Esophagus (tissue), 2 donors: Measurements from ENCODE around the gene SAP130. TPM values are rescaled to one million over a fixed set of nuclear protein-coding genes. Genes with fewer than 3 reads are reported as not detected.
A peak's percentile ranks its signal among the peaks of the same experiment; 100 is the strongest.

ENCODE experiments used
- H3K27ac ChIP-seq, 2 donors: one replicate each; pipeline ENCODE4 v1.5.1; 2013; ENCODE audit warnings: low read depth in 2 of 2, mild to moderate bottlenecking in 2 of 2, inconsistent platforms in 1 of 2, low read length in 1 of 2, moderate library complexity in 1 of 2
- H3K27me3 ChIP-seq, 2 donors: one replicate each; pipeline ENCODE4 v1.6.1; 2013; ENCODE audit warnings: low read length in 2 of 2, control low read depth in 1 of 2, mild to moderate bottlenecking in 1 of 2; ENCODE audit not compliant: insufficient read depth in 2 of 2, control insufficient read depth in 1 of 2
- H3K36me3 ChIP-seq, 2 donors: one replicate each; pipeline ENCODE4 v1.6.1; 2013; ENCODE audit warnings: low read length in 1 of 2; ENCODE audit not compliant: control insufficient read depth in 2 of 2, insufficient read depth in 2 of 2
- H3K4me1 ChIP-seq, 2 donors: one replicate each; pipeline ENCODE4 v1.6.1; 2013; ENCODE audit warnings: low read length in 1 of 2; ENCODE audit not compliant: control insufficient read depth in 2 of 2, insufficient read depth in 2 of 2
- H3K4me3 ChIP-seq, 2 donors: one replicate each; pipeline ENCODE4 v1.5.1; 2013; ENCODE audit warnings: low read length in 2 of 2, mild to moderate bottlenecking in 2 of 2, low read depth in 1 of 2, moderate library complexity in 1 of 2
- H3K9me3 ChIP-seq, 2 donors: one replicate each; pipeline ENCODE4 v1.6.1; 2013; ENCODE audit warnings: mild to moderate bottlenecking in 2 of 2, low read depth in 1 of 2, low read length in 1 of 2, moderate library complexity in 1 of 2; ENCODE audit not compliant: control insufficient read depth in 2 of 2, insufficient read depth in 1 of 2
- WGBS, 2 donors: extraction: QIAGEN DNeasy Blood & Tissue Kit; methylation state at CpG; one replicate each; pipeline ENCODE4 v1.1.7; 2013; 5-methylcytosine and 5-hydroxymethylcytosine counted together
- polyA plus RNA-seq, 2 donors: library from polyadenylated mRNA; stranded (reverse); fragments of 200-250 nt; gene quantifications; one replicate each; pipeline ENCODE4 v1.2.3, GENCODE V29; 2013
- donor health status: healthy with polysubstance abuse.
- donor health status: Bipolar disorder and iron deficiency.

The SAP130 gene
- polyA plus RNA-seq: 1 to 10 TPM; 6.3 to 7.3 TPM

DNA sequence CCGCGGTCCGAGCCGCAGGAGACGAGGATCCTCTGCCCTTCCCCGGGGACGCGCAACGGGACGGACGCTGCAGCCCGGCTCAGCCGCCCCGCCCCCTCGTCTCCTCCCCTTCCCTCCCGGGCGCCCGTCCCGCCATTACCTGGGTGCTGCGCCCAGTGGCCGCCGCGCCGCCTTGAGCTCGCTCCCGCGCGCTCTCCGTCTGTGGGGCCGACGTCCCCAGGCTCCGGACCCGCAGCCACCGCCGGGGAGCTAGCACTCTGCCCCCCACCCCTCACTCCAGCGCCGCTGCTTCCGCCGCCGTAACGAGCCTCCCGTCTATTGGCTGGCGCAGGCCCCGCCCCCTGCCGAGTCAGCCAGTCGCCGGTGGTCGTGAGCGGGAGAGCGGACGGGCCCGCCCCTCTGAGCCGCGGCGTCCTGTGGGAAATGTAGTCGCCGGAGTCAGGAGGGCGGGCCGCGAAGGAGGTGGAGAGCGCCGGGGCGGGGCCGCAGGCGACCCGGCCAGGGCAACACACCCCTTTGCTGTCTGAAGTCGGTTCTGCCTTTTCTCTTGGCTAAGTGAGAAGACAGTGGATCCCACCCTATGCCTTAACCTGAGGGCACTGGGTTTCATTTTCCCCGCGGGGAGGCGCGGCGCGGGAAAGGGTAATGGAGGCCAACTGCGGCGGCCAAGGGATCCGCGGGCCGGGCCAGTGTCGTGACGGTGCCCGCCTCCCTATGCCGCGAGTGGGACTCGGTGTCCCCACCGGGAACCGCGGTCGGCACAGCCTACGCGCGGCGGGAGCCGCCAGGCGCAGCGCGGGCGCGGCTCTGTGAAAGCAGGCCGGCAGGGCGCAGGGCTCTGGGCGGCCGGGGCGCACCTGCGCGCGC is at the start of gene SAP130:
SAP130 (minus strand) TSS at position 259 of the 867 bp plus-strand sequence. CDS start 1,767 bp downstream, outside the sequence.
- peaks cover 0 to 2% of the 10 kb centered on the region in 2 donors for H3K9me3 ChIP-seq
- no peaks in the 10 kb centered on the region for H3K27me3 ChIP-seq
- H3K4me3 ChIP-seq: peak within 1 kb of the TSS; percentile 80 to 99
- peak within 1 kb of the TSS; percentile 98 to 99 for H3K27ac ChIP-seq
- WGBS, 2 donors: 0 to 1% methylated on average over 84 to 106 of the region's 106 CpGs
- no peaks in the 10 kb centered on the region for H3K36me3 ChIP-seq
- no peaks in the 10 kb centered on the region for H3K4me1 ChIP-seq

DNA sequence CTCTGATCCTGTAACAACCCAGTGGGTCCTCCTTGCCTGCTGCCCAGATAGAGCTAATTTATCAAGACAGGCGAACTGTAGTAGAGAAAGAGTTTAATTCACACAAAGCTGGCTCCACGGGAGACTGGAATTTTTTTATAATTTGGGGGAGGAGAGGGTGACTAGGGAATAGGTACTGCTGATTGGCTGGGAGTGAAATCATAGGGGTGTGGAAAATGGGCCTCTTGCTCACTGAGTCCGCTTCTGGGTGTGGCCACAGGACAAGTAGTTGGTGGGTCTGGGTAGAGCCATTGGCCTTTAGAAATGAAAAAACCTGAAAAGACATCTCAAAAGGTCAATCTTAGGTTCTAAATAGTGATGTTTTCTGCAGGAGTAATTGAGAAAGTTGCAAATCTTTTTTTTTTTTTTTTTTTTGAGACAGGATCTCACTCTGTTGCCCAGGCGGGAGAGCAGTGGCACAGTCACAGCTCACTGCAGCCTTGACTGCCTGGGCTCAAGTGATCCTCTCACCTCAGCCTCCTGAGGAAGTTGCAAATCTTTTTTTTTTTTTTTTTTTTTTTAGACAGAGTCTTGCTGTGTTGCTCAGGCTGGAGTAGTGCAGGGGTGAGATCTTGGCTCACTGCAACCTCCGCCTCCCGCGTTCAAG is 48.7 kb upstream of the SAP130 start:
- Histone ChIP-seq H3K4me3 (no peak overlapping the region), H3K27ac (no peak overlapping the region), H3K4me1 (no peaks in the 10 kb centered on the region), H3K36me3 (no peaks in the 10 kb centered on the region), H3K9me3 (no peaks in the 10 kb centered on the region), H3K27me3 (no peaks in the 10 kb centered on the region)
- WGBS, 2 donors: 85 to 89% methylated on average over 7 of the region's 7 CpGs

DNA sequence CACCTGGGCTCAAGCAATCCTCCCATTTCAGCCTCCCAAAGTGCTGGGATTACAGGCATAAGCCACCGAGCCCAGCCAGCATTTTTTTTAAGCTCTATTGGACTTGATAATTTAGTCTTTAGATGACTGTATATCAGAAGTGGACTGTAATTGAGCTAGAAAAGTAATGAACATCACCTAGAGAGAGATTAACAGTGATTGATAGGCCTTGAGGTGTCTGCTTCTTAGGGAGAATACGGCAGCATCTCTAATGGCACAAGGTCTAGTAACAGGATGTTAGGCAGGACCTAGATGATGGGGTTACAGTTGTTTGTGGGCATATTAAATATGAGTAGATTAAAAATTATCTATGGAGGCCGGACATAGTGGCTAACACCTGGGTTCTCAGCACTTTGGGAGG is 45.4 kb upstream of the SAP130 start:
- H3K4me1 ChIP-seq: no peaks in the 10 kb centered on the region

DNA sequence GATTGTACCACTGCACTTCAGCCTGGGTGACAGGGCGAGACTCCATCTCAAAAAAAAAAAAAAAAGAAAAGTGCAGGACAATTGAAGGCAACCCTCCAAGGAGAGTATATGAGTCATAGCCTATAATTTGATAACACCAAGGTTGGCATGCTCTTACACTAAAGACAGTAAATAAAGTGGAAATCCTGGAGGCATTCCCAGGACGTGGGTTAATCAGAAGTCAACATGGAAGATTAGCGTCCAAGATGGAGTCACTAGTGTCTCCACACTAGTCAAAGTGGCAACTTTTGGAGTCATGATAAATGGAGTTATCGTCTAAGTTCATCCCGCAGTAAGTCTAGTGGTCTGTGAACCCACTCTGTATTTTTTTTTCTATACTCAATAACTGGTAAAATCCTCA is 41.9 kb upstream of the SAP130 start:
- no peaks in the 10 kb centered on the region for H3K27me3 ChIP-seq
- H3K36me3 ChIP-seq: no peaks in the 10 kb centered on the region
- H3K27ac ChIP-seq: no peak overlapping the region
- H3K4me1 ChIP-seq: no peaks in the 10 kb centered on the region
- H3K9me3 ChIP-seq: no peaks in the 10 kb centered on the region
- WGBS, 2 donors: 70 to 75% methylated on average over 5 of the region's 5 CpGs
- H3K4me3 ChIP-seq: no peak overlapping the region

More for the DNA sequence above, 45.4 kb upstream of the SAP130 start:
- no peak overlapping the region for H3K4me3 ChIP-seq
- no peak overlapping the region for H3K27ac ChIP-seq
- H3K9me3 ChIP-seq: no peaks in the 10 kb centered on the region
- 81 to 83% methylated on average over 3 of the region's 3 CpGs for whole genome bisulfite sequencing, 2 donors
- no peaks in the 10 kb centered on the region for H3K36me3 ChIP-seq
- H3K27me3 ChIP-seq: no peaks in the 10 kb centered on the region

DNA sequence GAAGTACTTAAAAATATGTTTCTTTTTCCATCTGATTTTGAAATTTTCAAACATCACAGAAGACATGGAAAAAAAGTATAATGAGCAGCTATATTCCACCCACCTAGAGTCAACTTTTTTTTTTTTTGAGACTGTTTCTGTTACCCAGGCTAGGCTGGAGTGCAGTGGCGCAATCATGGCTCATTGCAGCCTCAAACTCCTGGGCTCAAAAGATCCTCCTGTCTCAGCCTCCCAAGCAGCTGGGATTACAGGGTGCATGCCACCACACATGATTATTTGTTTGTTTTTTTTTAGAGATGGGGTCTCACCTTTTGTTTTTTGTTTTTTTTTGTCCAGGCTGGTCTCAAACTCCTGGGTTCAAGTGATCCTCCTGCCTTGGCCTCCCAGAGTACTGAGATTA is 36.5 kb upstream of the SAP130 start:
- no peak overlapping the region for H3K4me3 ChIP-seq
- no peak overlapping the region for H3K27ac ChIP-seq
- no peaks in the 10 kb centered on the region for H3K4me1 ChIP-seq
- no peaks in the 10 kb centered on the region for H3K36me3 ChIP-seq
- WGBS, 2 donors: 96 to 100% methylated on average over 1 of the region's 1 CpG
- no peaks in the 10 kb centered on the region for H3K27me3 ChIP-seq
- no peaks in the 10 kb centered on the region for H3K9me3 ChIP-seq

DNA sequence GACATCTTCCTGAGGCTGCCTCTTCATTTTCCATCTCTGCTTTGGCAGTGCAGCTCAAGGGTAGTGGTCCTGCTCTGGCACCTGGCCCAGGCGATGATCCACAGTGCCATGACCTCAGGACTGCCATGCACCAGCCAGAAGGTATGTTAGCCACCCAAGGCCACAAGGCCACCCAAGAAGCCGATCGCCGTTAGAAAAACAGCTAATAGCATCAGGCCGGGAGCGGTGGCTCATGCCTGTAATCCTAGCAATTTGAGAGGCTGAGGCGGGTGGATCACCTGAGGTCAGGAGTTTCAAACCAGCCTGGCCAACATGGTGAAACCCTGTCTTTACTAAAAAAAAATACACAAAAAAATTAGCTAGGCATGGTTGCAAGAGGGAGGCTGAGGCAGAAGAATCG is 34.7 kb upstream of the SAP130 start:
- no peaks in the 10 kb centered on the region for H3K4me1 ChIP-seq
- no peaks in the 10 kb centered on the region for H3K9me3 ChIP-seq
- WGBS, 2 donors: 91 to 92% methylated on average over 8 of the region's 8 CpGs
- no peak overlapping the region for H3K4me3 ChIP-seq
- H3K36me3 ChIP-seq: no peaks in the 10 kb centered on the region
- no peak overlapping the region for H3K27ac ChIP-seq
- no peaks in the 10 kb centered on the region for H3K27me3 ChIP-seq

DNA sequence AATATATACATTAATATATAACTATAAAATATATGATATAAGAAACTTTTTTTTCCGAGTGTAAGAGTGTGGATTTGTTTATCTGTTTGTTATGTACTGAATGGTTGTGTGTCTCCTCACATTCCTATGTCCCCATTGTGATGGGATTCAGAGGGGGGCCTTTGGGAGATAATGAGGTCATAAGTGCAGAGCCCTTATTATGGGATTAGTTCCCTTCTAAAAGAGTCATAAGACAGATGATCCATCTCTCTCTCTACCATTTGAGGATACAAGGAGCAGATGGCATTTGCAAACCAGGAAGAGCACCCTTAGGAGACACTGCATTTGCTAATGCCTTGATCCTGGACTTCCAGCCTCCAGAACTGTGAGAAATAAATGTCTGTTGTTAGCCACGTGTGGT is 30.3 kb upstream of the SAP130 start:
- Histone ChIP-seq H3K4me3 (no peak overlapping the region), H3K36me3 (no peaks in the 10 kb centered on the region), H3K27me3 (no peaks in the 10 kb centered on the region), H3K4me1 (no peaks in the 10 kb centered on the region), H3K9me3 (no peaks in the 10 kb centered on the region), H3K27ac (no peak overlapping the region)
- WGBS, 2 donors: 73% methylated on average over 2 of the region's 2 CpGs

DNA sequence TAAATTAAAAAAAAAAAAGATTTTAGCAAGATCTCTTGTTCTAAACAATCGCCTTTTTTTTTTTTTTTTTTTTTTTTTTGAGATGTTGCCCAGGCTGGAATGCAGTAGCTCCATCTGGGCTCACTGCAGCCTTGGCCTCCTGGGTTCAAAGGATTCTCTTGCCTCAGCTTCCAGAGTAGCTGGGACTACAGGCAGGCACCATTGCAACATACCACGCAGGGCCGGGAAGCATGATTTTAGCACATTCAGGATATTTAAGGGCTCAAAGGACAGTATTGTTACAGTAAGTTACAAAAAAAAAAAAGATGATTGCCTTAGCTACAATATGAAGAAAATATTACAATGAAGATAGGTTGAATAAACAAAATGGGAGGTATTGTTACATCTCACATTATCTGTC is 29.5 kb upstream of the SAP130 start:
- no peaks in the 10 kb centered on the region for H3K4me1 ChIP-seq
- no peak overlapping the region for H3K4me3 ChIP-seq
- no peak overlapping the region for H3K27ac ChIP-seq
- H3K36me3 ChIP-seq: no peaks in the 10 kb centered on the region
- H3K27me3 ChIP-seq: no peaks in the 10 kb centered on the region
- H3K9me3 ChIP-seq: no peaks in the 10 kb centered on the region
- 65 to 67% methylated on average over 3 of the region's 3 CpGs for WGBS, 2 donors

DNA sequence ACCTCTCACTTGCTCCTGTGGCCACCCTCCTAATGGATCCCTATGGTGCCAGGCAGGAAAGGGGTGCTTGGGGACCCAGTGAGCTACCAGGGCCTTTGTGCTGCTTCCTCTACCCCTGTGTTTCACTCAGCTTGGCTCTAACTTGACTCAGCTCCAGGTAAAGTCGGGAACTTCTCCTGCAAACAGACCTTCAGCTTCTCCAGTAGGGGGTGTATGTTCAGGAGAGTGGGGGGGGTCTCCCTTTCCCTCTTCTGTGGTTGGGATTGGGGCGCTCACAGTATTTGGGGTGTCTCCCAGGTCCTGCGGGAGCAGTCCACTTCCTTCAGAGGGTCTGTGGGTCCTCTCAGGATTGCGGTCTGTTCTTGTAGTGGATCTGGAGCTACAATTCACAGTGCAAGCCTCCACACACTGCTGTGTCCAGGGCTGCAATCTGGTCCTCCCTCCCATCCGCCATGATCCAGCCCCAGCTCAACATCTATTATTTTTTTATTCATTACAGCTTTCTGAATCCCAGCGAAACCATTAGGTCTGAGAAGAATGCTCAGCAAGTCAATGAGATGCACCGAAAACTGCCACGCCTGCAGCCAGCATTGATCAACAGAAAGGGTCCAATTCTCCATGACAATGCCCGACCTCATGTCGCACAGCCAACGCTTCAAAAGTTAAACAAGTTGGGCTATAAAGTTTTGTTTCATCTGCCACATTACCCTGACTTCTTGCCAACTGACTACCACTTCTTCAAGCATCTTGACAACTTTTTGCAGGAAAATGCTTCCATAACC is 26.4 kb upstream of the SAP130 start:
- no peaks in the 10 kb centered on the region for H3K27me3 ChIP-seq
- no peak overlapping the region for H3K4me3 ChIP-seq
- no peaks in the 10 kb centered on the region for H3K4me1 ChIP-seq
- WGBS, 2 donors: 86 to 91% methylated on average over 11 of the region's 11 CpGs
- no peaks in the 10 kb centered on the region for H3K36me3 ChIP-seq
- no peaks in the 10 kb centered on the region for H3K9me3 ChIP-seq
- no peak overlapping the region for H3K27ac ChIP-seq
